SK-N-DZ (cell line): Measurements from ENCODE around the gene MEAK7. TPM values are rescaled to one million over a fixed set of nuclear protein-coding genes. Genes with fewer than 3 reads are reported as not detected.
A peak's percentile ranks its signal among the peaks of the same experiment; 100 is the strongest.

ENCODE experiments used
- DNase-seq: peaks from one replicate; pipeline ENCODE4 v3.0.0-alpha.2; 2015; ENCODE audit warnings: low spot score
- polyA plus RNA-seq, 2 experiments: library from polyadenylated mRNA; depleted of rRNA; stranded (reverse); fragments of >200 nt; gene quantifications; 2 replicates each; pipeline ENCODE4 v1.2.3, GENCODE V29; 2014

MEAK7 gene, protein sequence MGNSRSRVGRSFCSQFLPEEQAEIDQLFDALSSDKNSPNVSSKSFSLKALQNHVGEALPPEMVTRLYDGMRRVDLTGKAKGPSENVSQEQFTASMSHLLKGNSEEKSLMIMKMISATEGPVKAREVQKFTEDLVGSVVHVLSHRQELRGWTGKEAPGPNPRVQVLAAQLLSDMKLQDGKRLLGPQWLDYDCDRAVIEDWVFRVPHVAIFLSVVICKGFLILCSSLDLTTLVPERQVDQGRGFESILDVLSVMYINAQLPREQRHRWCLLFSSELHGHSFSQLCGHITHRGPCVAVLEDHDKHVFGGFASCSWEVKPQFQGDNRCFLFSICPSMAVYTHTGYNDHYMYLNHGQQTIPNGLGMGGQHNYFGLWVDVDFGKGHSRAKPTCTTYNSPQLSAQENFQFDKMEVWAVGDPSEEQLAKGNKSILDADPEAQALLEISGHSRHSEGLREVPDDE
- polyA plus RNA-seq (2014; cell fraction: cytosol; rRNA removed) = 9.3 and 9.9 TPM in 2 replicates
- 6.0 and 7.8 TPM in 2 replicates for polyA plus RNA-seq (2014; cell fraction: nucleus; rRNA removed)

- peak; percentile 98 for DNase-seq
Observed at GRCh38 chr16:84504420-84505248, at the start of gene MEAK7. TSS of gene MEAK7 (minus strand) at chr16:84504659. CDS start at chr16:84498086, 6,573 bp downstream.

DNA sequence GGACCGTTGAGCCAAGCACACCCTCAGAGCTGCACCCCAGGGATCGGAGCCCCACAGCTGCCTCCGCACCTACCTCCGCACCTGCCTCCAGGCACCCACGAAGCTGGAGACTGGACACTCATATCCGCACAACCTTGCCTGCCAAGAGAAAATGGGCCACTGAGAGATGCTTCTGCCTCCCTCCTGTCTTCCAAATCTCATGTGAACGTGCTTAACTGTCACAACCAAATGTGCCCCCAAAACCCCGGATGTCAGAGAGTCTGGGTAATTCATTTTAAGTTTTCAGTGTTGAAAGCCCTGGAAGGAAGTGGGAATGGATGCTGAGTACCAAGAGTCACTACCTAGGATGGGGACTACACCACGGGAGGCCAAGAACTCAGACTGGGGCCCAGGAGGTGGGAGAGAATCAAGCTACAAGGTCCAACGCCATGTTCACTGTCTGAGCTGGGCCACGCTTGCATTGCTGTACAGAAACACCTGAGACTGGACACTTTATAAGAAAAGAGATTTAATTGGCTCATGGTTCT, 49.5 kb upstream of the MEAK7 start:
- DNase-seq = no peak

GRCh38 chr16:84552135-84552534, 47.7 kb upstream of the MEAK7 start:
- no peak for DNase-seq

DNA sequence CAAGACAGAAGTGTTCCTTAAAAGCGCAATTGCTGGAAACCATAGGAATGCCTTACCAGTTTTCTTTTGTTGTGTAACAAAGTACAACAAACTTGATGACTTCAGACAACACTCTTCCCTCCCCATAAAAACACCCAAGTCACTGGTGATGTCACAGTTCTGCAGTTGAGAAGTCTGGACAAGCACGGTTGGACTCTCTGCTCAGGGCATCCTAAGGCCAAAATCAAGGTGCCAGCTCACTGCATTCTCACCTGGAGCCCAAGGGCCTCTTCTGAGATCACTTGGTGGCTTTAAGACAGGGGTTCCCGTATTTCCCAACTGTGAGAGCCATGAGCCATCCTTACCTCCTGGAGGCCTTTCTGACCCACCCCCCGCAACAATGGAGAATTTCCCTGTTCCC, 45.6 kb upstream of the MEAK7 start:
- no peak for DNase-seq

- DNase-seq = no peak
Observed at GRCh38 chr16:84548971-84549844, 44.7 kb upstream of the MEAK7 start.

DNA sequence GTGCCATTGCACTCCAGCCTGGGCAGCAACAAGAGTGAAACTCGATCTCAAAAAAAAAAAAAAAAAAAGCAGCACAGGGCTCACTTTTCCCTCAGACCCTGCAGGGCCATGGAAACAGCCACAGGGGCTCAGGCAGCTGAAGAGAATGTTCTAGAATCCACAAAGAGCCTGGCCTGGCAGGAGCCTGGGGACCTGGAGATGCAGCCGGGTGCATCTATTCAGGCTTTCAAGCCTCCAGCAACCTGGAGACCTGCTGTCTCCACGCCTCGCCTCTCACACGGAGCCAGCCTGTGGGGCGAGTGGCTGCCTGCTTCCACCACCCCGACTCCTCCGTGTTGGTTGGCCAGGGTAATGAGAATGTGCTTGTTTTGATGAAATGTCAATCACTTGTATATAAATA, 44.0 kb upstream of the MEAK7 start:
- no peak for DNase-seq

DNA sequence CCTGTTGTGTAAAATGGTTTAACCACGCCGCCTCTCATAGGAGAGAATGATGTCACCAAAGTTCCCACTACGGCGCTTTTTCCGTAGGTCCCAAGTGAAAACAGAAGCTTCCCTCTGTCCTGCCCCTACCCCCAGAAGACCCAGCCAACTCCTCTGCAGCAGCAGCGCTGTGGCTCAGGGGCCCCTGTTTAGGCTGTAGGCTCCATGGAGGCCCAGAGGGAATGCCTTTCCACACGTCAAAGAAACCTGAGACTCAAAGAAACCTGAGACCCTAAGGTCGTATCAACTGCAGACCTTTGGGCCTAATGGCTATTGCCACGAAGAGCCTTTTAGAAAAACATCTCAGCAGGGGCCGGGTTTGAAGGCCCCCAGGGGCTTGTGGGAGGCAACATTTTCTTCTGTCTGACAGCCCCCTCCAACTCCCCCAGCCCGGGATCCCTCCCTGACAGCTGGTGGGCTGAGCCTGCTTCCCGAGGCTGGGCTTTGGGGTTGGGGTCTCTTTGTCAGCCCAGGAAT, 43.1 kb upstream of the MEAK7 start:
- peak; percentile 61 for DNase-seq

DNA sequence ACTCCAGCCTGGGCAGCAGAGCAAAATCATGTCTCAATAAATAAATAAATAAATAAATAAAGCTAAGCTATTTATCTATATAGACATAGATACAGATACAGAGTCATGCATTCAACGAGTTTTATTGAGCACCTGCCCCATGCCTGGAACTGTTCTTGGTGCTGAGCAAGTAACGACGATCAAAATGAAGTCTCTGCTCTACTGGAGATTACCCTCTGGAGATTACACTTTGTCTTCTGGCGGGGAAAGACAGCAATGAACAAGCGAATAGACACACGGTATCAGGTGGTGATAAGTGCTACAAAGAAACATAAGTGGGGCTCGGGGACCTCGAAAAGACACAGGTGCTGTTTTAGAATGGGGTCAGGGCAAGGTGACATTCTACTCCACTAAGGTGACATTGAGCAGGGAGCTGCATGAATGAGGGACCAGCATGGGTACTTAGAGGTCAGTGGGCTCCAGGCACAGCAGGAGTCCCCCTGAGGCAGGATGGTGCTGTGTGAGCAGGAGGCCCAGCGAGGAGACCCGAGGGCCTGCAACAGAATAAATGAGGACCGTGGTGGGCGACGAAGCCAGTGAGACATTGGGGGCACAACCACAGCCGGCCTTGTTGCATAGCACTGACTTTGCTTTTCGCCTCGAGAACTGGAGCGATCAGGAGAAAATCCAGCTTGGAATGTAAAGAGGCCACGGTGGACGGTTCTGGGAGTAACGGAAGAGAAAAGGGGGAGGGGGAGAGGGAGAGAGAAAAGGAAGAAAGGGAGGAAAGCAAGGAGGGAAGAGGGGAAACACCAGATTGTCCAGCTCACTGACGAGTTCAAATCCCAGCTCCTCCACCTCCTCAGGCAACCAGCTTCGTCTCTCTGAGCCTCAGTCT, 42.4 kb upstream of the MEAK7 start:
- DNase-seq = no peak

DNA sequence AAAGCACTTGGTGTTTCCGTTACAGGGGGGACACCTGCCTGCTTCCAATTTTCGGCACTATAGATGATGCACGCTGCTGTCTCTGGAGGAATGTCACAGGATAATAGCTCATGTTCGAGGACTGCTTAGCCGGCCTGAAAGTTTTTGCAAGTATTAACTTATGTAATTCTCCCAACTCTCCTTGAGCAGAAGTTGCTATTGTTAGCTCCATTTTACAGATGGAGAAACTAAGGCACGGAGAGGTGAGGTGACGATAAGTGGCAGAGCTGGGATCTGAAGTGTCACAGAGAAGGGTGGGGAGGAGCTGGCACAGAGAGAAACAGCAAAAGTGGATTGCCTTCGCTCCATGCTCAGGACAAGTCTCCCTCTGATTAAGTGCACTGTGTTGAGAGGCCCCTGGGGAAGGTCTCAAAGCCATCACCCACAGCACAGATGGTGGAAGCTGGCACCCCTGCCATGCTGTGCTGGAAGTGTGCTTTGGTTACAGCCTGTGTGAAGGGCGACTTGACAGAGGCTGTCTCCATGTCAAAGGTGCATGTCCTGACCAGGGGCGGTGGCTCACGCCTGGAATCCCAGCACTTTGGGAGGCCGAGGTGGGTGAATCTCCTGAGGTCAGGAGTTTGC, 40.8 kb upstream of the MEAK7 start:
- no peak for DNase-seq

- DNase-seq = no peak
Observed at GRCh38 chr16:84544031-84544773, 39.7 kb upstream of the MEAK7 start.

- DNase-seq = no peak
Observed at GRCh38 chr16:84543253-84543652, 38.8 kb upstream of the MEAK7 start.

GRCh38 chr16:84541999-84542817, 37.7 kb upstream of the MEAK7 start:
- no peak for DNase-seq

DNA sequence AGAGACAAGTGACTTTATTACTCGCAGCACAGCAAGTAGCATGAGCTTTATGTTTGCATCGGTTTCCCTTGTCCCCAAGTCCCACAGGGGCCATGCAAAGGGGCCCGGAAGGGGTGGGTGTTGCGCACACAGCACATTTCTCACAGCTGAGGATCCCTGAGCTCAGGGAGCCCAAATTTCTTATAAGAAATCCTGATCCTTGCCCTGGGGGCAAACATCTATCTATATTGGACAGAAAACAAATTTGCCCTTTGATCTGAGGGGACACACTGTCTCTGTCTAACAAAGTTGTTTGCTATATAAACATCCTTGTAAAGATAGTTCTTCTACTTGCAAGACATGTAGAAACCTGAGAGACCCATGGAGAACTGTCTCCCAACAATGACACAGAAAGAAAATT, 35.7 kb upstream of the MEAK7 start:
- DNase-seq = no peak

DNA sequence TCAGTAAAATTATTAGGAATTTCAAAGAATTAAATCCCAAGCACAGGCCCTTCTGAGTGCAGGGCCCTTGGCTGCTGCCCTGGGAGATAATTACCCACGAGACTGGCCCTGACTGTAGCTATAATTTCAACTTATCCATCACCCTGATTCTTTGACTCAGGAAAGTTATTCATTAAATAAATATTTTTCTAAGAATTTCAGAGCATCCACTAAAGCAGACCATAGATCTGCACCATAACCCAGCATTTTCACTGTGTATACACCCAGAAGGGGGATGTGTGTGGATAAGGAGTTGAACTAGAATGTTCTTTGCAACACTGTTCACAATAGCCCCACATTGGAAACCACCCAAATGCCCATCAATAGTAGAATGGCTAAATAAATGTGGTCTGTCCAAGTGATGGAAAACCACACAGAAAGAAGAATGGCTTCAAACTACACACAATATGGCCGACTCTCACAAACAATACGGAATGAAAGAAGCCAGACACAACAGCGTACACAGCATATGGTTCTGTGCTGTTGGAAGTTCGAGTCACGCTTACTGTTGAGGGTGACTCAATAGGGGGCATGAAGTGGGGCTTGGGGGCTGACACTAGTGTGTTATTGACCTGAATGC, 33.9 kb upstream of the MEAK7 start:
- no peak for DNase-seq

- no peak for DNase-seq
Observed at GRCh38 chr16:84537491-84538151, 33.2 kb upstream of the MEAK7 start.

DNA sequence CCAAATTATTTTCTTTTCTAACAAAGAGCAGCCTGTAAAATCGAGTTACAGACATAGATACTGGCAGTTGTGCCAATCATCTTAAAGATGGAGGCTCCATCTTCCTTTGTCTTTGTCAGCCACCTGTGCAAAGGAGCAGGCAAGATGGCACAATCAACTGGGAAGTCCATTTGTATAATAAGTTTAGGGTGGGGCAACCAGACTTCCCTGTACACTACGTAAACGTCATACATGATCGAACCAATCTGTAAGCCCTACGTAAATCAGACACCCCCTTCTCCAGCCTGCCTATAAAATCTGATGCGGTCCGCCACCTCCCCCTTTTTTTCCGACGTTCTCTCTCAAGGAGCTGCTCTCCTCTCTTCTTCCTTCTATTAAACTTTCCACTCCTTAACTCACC, 31.4 kb upstream of the MEAK7 start:
- no peak for DNase-seq

DNA sequence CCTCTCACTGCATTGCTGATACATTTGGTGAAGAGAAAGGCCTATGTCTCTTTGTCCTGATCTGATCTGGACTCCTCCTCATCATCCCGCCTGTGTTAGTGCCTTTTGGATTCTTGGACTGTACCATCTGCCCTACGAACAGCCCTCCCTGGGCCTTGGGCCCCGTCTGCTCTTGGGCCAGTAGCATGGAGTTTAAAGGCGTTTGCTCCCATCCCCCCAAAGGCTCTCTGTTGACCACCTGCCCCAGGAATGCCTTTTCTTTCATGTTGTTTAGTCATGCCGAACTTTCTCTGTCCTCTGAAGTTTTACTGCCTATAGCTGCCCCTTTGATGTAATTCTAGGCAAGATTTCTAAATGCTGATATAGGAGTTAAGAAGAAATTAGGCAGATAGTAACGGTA, 30.9 kb upstream of the MEAK7 start:
- DNase-seq = no peak
